ENCODE results near the gene SPRYD3. TPM values are rescaled to one million over a fixed set of nuclear protein-coding genes. Genes with fewer than 3 reads are reported as not detected.

SPRYD3 gene
- total and polyA plus RNA-seq, 10 donors: 10.8 to 44.5 (median 34.4) TPM

DNA sequence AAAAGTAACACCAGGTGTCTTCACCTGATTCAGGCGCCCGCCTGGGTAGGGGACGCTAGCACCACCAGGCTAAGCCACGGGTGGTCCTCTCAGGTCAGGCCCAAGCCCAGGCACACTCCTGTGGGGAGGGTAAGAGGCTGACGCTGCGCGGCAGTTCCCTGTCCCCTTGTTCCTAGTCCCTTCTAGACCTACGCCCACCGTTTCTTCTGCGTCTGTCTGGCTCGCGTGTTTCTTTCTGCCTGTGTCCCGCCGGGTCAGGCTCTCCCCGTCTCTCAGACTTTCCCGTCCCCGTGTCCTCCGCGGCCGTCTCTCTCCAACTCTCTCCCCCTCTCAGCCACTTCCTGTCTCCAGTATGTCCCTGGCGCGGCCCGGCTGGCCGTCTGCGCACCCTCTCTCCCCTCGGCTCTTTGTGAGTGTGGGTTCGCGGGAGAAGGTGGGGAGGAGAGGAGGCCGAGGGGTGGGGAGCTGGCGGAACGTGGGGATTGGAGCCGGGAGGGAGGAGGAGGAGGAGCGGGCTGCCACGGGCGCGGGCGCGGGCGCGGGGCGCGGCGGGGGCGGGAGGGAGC lies 32.5 kb downstream of the SPRYD3 start:
- TF ChIP-seq POLR2AphosphoS5 (IDR thresholded peaks at IDR 0.05) (peak; percentile 94 to 96 (median 95)), POLR2A (IDR thresholded peaks at IDR 0.05) (peak; percentile 48 to 77 (median 71))
- TF ChIP-seq, protein P1, sequence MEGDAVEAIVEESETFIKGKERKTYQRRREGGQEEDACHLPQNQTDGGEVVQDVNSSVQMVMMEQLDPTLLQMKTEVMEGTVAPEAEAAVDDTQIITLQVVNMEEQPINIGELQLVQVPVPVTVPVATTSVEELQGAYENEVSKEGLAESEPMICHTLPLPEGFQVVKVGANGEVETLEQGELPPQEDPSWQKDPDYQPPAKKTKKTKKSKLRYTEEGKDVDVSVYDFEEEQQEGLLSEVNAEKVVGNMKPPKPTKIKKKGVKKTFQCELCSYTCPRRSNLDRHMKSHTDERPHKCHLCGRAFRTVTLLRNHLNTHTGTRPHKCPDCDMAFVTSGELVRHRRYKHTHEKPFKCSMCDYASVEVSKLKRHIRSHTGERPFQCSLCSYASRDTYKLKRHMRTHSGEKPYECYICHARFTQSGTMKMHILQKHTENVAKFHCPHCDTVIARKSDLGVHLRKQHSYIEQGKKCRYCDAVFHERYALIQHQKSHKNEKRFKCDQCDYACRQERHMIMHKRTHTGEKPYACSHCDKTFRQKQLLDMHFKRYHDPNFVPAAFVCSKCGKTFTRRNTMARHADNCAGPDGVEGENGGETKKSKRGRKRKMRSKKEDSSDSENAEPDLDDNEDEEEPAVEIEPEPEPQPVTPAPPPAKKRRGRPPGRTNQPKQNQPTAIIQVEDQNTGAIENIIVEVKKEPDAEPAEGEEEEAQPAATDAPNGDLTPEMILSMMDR (IDR thresholded peaks at IDR 0.05 in 8 of 11, conservative IDR thresholded peaks at IDR 0.05 in 3 of 11): peak in 1 of 11 experiments; percentile 16
- peak overlapping the region; percentile 47 to 78 (median 52) for H3K4me3 ChIP-seq
- peaks cover 0 to 12% (median 0%) of the 10 kb centered on the region in 6 donors for H3K36me3 ChIP-seq
- intact Hi-C loops (cut with DNase I; ENCODE audit: low total_unique reads): no loop called here
- no peak for DNase-seq
- 0 to 1% (median 1%) methylated on average over 27 to 43 of the region's 44 CpGs for WGBS, 5 donors
- H3K27me3 ChIP-seq (replicated peaks in 1 of 7): peaks cover 0 to 9% (median 0%) of the 10 kb centered on the region in 7 donors
- H3K4me1 ChIP-seq: peaks cover 5 to 78% (median 43%) of the 10 kb centered on the region in 6 donors
- H3K27ac ChIP-seq: peak overlapping the region; percentile 79 to 93 (median 88)
- no peaks in the 10 kb centered on the region for H3K9me3 ChIP-seq

DNA sequence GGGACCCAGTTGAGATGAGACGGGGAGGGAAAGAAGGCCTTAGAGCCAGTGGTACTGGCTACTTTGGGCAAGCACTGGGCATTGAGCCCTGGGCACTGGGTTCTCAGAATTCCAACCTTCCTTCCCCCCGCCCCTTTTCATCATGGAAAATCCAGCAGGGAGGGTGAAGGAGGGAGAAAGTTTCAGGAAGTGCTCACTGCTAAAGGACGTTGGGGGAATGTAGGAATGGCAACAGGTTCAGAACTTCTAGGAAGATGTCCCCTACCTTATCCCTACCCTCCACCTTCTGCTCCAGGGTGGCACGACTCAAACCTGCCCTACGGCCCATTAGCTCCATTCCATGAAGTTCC lies 33.5 kb downstream of the SPRYD3 start:
- Histone ChIP-seq H3K27ac (peak overlapping the region; percentile 79 to 93 (median 88)), H3K4me3 (peak overlapping the region in 5 of 8 donors; percentile 49 to 78 (median 53)), H3K27me3 (replicated peaks in 1 of 7) (peaks cover 0 to 9% (median 0%) of the 10 kb centered on the region in 7 donors), H3K4me1 (peaks cover 5 to 67% (median 38%) of the 10 kb centered on the region in 6 donors), H3K36me3 (peaks cover 0 to 22% (median 2%) of the 10 kb centered on the region in 6 donors), H3K9me3 (no peaks in the 10 kb centered on the region)
- no peak for DNase-seq
- TF ChIP-seq POLR2AphosphoS5 (IDR thresholded peaks at IDR 0.05): peak in 1 of 3 donors; percentile 74
- TF ChIP-seq, protein P1 (IDR thresholded peaks at IDR 0.05 in 8 of 11, conservative IDR thresholded peaks at IDR 0.05 in 3 of 11): no peak
- intact Hi-C loops (cut with DNase I; ENCODE audit: low total_unique reads): no loop called here
- WGBS, 5 donors: 43 to 58% (median 54%) methylated on average over 5 of the region's 5 CpGs

DNA sequence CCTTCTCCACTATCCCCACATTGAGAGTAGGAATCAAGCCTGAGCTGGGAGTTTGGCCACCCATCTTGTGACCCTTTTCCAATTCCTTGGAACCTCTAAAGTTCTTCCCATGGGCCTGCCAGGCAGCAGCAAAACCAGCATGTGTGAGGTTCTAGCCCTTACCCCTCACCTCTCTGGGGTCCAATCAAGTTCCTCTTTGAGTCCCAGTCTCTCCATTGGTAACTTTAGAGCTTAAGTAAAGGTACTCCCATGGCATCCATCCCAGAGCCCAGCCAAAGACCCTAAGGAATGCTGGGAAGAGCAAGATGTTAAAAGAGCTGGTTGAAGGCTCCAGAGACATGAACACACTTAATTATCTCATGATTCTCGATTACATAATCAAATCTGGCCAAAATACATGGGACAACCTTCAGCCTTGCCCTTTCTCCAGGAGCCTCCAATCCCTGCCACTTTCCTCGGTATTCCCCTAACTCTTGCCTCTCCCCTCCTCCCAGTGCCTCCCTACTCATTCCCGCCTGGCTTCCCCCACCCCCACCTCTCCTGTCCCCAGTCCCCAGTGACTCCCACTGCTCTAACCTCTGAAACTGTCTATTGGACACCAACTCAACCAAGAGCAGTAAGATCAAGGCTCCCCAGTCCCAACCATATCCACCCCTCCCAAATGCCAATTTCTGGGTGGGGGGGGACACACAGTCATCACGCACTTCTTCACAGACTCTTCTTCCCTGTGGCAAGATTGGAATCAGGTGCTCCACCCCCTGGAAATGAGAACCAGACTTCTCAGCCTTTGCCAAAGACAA lies 34.1 kb downstream of the SPRYD3 start:
- H3K4me3 ChIP-seq: peak overlapping the region in 2 of 8 donors; percentile 53 to 78
- TF ChIP-seq POLR2A (IDR thresholded peaks at IDR 0.05) (no peak), POLR2AphosphoS5 (IDR thresholded peaks at IDR 0.05) (no peak)
- TF ChIP-seq, protein P1 (IDR thresholded peaks at IDR 0.05 in 8 of 11, conservative IDR thresholded peaks at IDR 0.05 in 3 of 11): no peak
- H3K4me1 ChIP-seq: peaks cover 5 to 62% (median 37%) of the 10 kb centered on the region in 6 donors
- peak overlapping the region in 7 of 8 donors; percentile 83 to 93 (median 89) for H3K27ac ChIP-seq
- WGBS, 5 donors: 67 to 85% (median 76%) methylated on average over 4 of the region's 4 CpGs
- H3K9me3 ChIP-seq: no peaks in the 10 kb centered on the region
- intact Hi-C loops (cut with DNase I; ENCODE audit: low total_unique reads): no loop called here
- H3K27me3 ChIP-seq (replicated peaks in 1 of 7): peaks cover 0 to 9% (median 0%) of the 10 kb centered on the region in 7 donors
- H3K36me3 ChIP-seq: peaks cover 0 to 27% (median 7%) of the 10 kb centered on the region in 6 donors
- DNase-seq: no peak
